ENCODE measurements around the gene ATP10B.

The ATP10B gene

DNA sequence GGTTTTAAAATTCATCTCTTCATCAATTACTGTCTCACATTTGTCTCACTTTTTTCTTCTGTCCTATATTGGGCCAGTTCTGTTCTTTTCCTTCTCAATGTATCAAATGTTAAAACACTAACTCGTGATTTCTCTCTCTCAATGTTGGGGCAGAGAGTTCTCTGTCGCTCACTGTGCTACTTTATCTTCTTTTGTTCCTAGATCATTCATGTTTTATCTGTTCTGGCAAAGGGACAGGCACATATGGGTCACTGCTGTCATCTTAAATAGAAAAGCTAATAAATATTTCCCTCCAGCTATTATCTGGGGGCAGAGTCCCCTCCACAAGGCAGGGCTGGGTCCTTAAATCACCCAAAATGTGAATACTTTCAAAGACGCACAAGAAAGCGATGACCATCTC lies 216.3 kb downstream of the ATP10B start:
- no peak overlapping the region for H3K4me3 ChIP-seq (ENCODE audit: control insufficient read depth in 1 of 7, extremely low read depth in 1 of 7, insufficient read depth in 4 of 7, low read depth in 2 of 7, low read length in 6 of 7)
- H3K4me1 ChIP-seq (ENCODE audit: control extremely low read depth in 1 of 4, control insufficient read depth in 4 of 4, insufficient read depth in 4 of 4, low read length in 3 of 4) = no peaks in the 10 kb centered on the region
- POLR2A ChIA-PET = no interaction called here
- H3K27me3 ChIP-seq (replicated peaks in 2 of 5; ENCODE audit: control insufficient read depth in 4 of 5, insufficient read depth in 5 of 5, low read length in 4 of 5) = peaks cover 0 to 1% (median 0%) of the 10 kb centered on the region in 5 experiments
- H3K27ac ChIP-seq (ENCODE audit: insufficient read depth in 1 of 2, low read depth in 1 of 2, low read length in 2 of 2, poor library complexity in 1 of 2, severe bottlenecking in 2 of 2) = no peak overlapping the region
- no peak for DNase-seq
- WGBS (ENCODE audit: insufficient coverage) = 96% methylated on average over 4 of the region's 4 CpGs
- no peaks in the 10 kb centered on the region for H3K9me3 ChIP-seq (ENCODE audit: control extremely low read depth in 1 of 5, control insufficient read depth in 4 of 5, insufficient read depth in 2 of 5, low read depth in 1 of 5, low read length in 4 of 5)
- H3K36me3 ChIP-seq (ENCODE audit: control insufficient read depth in 4 of 4, insufficient read depth in 4 of 4, low read length in 3 of 4) = no peaks in the 10 kb centered on the region
- CTCF ChIA-PET = no interaction called here

DNA sequence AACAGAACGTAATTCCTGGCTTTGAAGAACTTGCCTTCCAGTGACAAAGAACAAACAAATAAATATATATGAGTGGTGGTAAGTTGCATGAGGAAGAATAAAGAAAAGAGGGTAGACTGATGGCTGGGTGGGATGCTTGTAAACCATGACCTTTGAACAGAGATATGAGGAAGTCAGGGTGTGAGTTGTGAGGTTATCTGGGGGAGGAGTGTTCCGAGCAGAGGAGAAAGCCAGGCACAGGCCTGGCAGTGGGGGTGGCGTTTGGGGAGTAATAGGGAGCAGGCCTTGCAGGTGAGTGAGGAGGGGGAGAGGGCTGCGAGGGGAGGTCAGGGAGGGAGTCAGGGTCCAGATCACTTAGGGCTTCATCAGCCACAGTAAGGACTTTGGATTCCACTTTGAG lies 217.0 kb downstream of the ATP10B start:
- WGBS (ENCODE audit: insufficient coverage) = 85% methylated on average over 2 of the region's 4 CpGs
- Histone ChIP-seq H3K4me1 (ENCODE audit: control extremely low read depth in 1 of 4, control insufficient read depth in 4 of 4, insufficient read depth in 4 of 4, low read length in 3 of 4) (no peaks in the 10 kb centered on the region), H3K4me3 (ENCODE audit: control insufficient read depth in 1 of 7, extremely low read depth in 1 of 7, insufficient read depth in 4 of 7, low read depth in 2 of 7, low read length in 6 of 7) (no peak overlapping the region), H3K27me3 (replicated peaks in 2 of 5; ENCODE audit: control insufficient read depth in 4 of 5, insufficient read depth in 5 of 5, low read length in 4 of 5) (peaks cover 0 to 1% (median 0%) of the 10 kb centered on the region in 5 experiments), H3K9me3 (ENCODE audit: control extremely low read depth in 1 of 5, control insufficient read depth in 4 of 5, insufficient read depth in 2 of 5, low read depth in 1 of 5, low read length in 4 of 5) (no peaks in the 10 kb centered on the region), H3K27ac (ENCODE audit: insufficient read depth in 1 of 2, low read depth in 1 of 2, low read length in 2 of 2, poor library complexity in 1 of 2, severe bottlenecking in 2 of 2) (no peak overlapping the region), H3K36me3 (ENCODE audit: control insufficient read depth in 4 of 4, insufficient read depth in 4 of 4, low read length in 3 of 4) (no peaks in the 10 kb centered on the region)
- POLR2A ChIA-PET = no interaction called here
- DNase-seq = no peak
- CTCF ChIA-PET = interaction anchor here (1.2 kb wide), 1 partner anchor 9 kb away, joined by 3 read pairs; no protein-coding TSS in a partner anchor

DNA sequence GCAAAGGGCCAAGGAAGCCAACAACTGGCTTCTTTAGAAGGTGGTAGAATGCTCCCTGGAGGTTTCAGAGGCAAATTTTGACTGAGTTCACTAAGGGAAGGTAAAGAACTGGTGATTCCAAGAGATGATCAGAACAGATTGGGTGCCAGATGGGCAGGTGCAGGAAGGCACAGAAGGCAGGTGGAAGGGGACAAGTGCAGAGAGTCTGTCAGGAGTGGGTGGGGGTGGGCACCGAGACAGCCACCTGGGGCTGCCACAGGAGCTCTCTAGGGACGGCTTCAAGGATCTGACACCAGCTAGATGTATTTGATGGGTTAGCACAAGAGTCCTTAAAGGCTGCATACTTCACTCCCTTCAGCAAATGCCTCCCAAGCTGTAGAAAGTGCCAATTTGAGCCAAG lies 223.0 kb downstream of the ATP10B start:
- ChIA-PET CTCF (no interaction called here), POLR2A (no interaction called here)
- Histone ChIP-seq H3K9me3 (ENCODE audit: control extremely low read depth in 1 of 5, control insufficient read depth in 4 of 5, insufficient read depth in 2 of 5, low read depth in 1 of 5, low read length in 4 of 5) (no peaks in the 10 kb centered on the region), H3K4me1 (ENCODE audit: control extremely low read depth in 1 of 4, control insufficient read depth in 4 of 4, insufficient read depth in 4 of 4, low read length in 3 of 4) (no peaks in the 10 kb centered on the region), H3K4me3 (ENCODE audit: control insufficient read depth in 1 of 7, extremely low read depth in 1 of 7, insufficient read depth in 4 of 7, low read depth in 2 of 7, low read length in 6 of 7) (no peak overlapping the region), H3K27ac (ENCODE audit: insufficient read depth in 1 of 2, low read depth in 1 of 2, low read length in 2 of 2, poor library complexity in 1 of 2, severe bottlenecking in 2 of 2) (no peak overlapping the region), H3K36me3 (ENCODE audit: control insufficient read depth in 4 of 4, insufficient read depth in 4 of 4, low read length in 3 of 4) (no peaks in the 10 kb centered on the region), H3K27me3 (replicated peaks in 2 of 5; ENCODE audit: control insufficient read depth in 4 of 5, insufficient read depth in 5 of 5, low read length in 4 of 5) (peaks cover 0 to 4% (median 0%) of the 10 kb centered on the region in 5 experiments)
- DNase-seq = no peak
- 83% methylated on average over 1 of the region's 2 CpGs for WGBS (ENCODE audit: insufficient coverage)

DNA sequence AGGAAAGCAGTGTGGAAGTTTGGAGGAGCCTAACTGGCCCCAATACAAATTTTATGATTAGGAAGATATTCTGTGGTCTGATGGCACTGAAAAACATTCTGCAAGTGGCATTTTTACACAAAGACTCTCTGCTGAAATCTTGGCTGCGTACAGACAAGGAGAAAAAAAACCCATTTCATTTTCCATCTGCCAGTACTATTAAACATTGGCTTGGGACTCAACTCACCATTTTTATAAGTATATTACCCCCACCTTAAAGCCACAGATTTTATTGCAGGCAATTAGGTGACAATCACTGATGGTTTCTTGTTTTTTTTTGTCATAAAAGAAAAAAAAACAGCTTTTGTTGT lies 223.4 kb downstream of the ATP10B start:
- ChIA-PET POLR2A (no interaction called here), CTCF (no interaction called here)

DNA sequence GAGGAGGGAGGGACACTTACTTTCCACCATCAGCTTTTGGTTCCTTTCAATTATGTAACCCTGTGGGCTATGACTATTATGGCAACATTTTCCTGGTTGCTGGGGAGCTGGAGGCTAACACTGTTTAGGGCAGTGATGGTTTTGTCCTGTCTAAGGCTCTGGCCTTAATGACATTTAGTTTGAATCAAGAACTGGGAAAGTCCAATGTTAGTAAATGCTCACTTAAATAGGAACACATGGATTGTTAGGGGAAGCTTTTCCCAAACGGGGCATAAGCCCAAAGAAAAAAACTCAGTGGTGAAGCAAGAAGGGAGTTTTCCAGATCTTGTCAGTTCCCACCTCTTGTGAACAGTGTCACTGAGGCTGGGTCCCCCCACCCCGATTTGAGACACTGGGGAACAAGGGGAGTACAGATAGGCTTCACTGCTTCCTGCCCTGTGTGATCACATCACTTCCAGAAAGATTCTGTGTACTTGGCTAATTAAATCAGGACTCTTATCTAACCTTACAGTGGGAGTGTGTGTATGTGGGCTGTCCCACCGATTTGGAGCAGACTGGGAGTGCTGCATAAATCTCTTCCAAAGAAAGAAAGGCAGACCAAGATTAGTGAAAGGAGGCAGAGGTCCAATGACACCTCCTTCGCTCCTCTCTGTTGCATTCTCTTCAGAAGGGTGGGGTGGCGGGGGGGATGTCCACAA lies 223.9 kb downstream of the ATP10B start:
- Histone ChIP-seq H3K4me1 (ENCODE audit: control extremely low read depth in 1 of 4, control insufficient read depth in 4 of 4, insufficient read depth in 4 of 4, low read length in 3 of 4) (no peaks in the 10 kb centered on the region), H3K27me3 (replicated peaks in 2 of 5; ENCODE audit: control insufficient read depth in 4 of 5, insufficient read depth in 5 of 5, low read length in 4 of 5) (peaks cover 0 to 3% (median 0%) of the 10 kb centered on the region in 5 experiments), H3K36me3 (ENCODE audit: control insufficient read depth in 4 of 4, insufficient read depth in 4 of 4, low read length in 3 of 4) (no peaks in the 10 kb centered on the region), H3K27ac (ENCODE audit: insufficient read depth in 1 of 2, low read depth in 1 of 2, low read length in 2 of 2, poor library complexity in 1 of 2, severe bottlenecking in 2 of 2) (no peak overlapping the region), H3K4me3 (ENCODE audit: control insufficient read depth in 1 of 7, extremely low read depth in 1 of 7, insufficient read depth in 4 of 7, low read depth in 2 of 7, low read length in 6 of 7) (no peak overlapping the region), H3K9me3 (ENCODE audit: control extremely low read depth in 1 of 5, control insufficient read depth in 4 of 5, insufficient read depth in 2 of 5, low read depth in 1 of 5, low read length in 4 of 5) (no peaks in the 10 kb centered on the region)
- WGBS (ENCODE audit: insufficient coverage) = 91% methylated on average over 5 of the region's 5 CpGs
- ChIA-PET POLR2A (no interaction called here), CTCF (no interaction called here)
- no peak for DNase-seq

More for the DNA sequence above, 223.4 kb downstream of the ATP10B start:
- Histone ChIP-seq H3K9me3 (ENCODE audit: control extremely low read depth in 1 of 5, control insufficient read depth in 4 of 5, insufficient read depth in 2 of 5, low read depth in 1 of 5, low read length in 4 of 5) (no peaks in the 10 kb centered on the region), H3K27me3 (replicated peaks in 2 of 5; ENCODE audit: control insufficient read depth in 4 of 5, insufficient read depth in 5 of 5, low read length in 4 of 5) (peaks cover 0 to 3% (median 0%) of the 10 kb centered on the region in 5 experiments), H3K4me3 (ENCODE audit: control insufficient read depth in 1 of 7, extremely low read depth in 1 of 7, insufficient read depth in 4 of 7, low read depth in 2 of 7, low read length in 6 of 7) (no peak overlapping the region), H3K27ac (ENCODE audit: insufficient read depth in 1 of 2, low read depth in 1 of 2, low read length in 2 of 2, poor library complexity in 1 of 2, severe bottlenecking in 2 of 2) (no peak overlapping the region), H3K4me1 (ENCODE audit: control extremely low read depth in 1 of 4, control insufficient read depth in 4 of 4, insufficient read depth in 4 of 4, low read length in 3 of 4) (no peaks in the 10 kb centered on the region), H3K36me3 (ENCODE audit: control insufficient read depth in 4 of 4, insufficient read depth in 4 of 4, low read length in 3 of 4) (no peaks in the 10 kb centered on the region)
- 100% methylated on average over 1 of the region's 1 CpG for WGBS (ENCODE audit: insufficient coverage)
- no peak for DNase-seq

DNA sequence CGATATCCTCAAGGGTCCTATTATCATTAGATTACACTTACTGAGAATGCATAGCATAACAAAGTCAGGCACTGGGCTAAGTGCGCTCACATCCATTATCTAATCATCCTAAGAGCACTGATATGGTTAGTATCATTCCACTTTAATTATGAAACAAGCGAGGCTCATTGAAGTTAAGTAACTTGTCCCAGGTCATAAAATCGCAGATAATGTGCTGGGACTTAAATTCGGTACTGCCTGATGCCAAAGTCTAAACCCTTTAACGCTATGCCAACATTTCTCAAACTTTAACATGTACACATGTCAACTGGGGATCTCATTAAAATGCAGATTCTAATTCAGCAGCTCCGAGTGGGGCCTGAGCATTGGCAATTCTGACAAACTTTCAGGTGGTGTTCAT lies 225.7 kb downstream of the ATP10B start:
- CTCF ChIA-PET = interaction anchor here (1.5 kb wide), 1 partner anchor 11 kb away, joined by 3 read pairs; no protein-coding TSS in a partner anchor
- H3K9me3 ChIP-seq (ENCODE audit: control extremely low read depth in 1 of 5, control insufficient read depth in 4 of 5, insufficient read depth in 2 of 5, low read depth in 1 of 5, low read length in 4 of 5) = no peaks in the 10 kb centered on the region
- no peak overlapping the region for H3K4me3 ChIP-seq (ENCODE audit: control insufficient read depth in 1 of 7, extremely low read depth in 1 of 7, insufficient read depth in 4 of 7, low read depth in 2 of 7, low read length in 6 of 7)
- no peaks in the 10 kb centered on the region for H3K4me1 ChIP-seq (ENCODE audit: control extremely low read depth in 1 of 4, control insufficient read depth in 4 of 4, insufficient read depth in 4 of 4, low read length in 3 of 4)
- 93% methylated on average over 6 of the region's 7 CpGs for WGBS (ENCODE audit: insufficient coverage)
- DNase-seq = no peak
- POLR2A ChIA-PET = no interaction called here
- H3K27ac ChIP-seq (ENCODE audit: insufficient read depth in 1 of 2, low read depth in 1 of 2, low read length in 2 of 2, poor library complexity in 1 of 2, severe bottlenecking in 2 of 2) = no peak overlapping the region
- H3K27me3 ChIP-seq (replicated peaks in 2 of 5; ENCODE audit: control insufficient read depth in 4 of 5, insufficient read depth in 5 of 5, low read length in 4 of 5) = peaks cover 0 to 3% (median 0%) of the 10 kb centered on the region in 5 experiments
- no peaks in the 10 kb centered on the region for H3K36me3 ChIP-seq (ENCODE audit: control insufficient read depth in 4 of 4, insufficient read depth in 4 of 4, low read length in 3 of 4)

DNA sequence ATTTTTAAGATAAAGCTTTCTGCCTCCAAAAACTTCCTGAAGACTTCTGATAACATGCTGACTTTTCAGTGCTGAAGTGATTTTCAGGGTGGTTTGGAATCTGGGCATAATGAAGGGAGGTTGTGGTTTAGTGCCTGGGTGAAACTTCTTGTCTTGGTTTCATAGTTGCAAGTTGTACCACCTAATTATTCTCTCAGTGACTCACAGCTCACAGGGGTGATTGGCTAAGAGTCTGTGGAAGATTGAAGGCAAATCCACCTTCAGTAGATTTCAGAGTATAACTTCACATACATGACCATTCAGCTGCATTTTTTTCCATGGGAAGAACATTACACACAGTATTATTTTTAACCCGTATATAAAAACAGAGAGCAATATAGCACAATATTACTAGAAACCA lies 230.5 kb downstream of the ATP10B start:
- no peak for DNase-seq
- POLR2A ChIA-PET = no interaction called here
- CTCF ChIA-PET = interaction anchor here (0.8 kb wide), 1 partner anchor 183 kb away, joined by 3 read pairs; no protein-coding TSS in a partner anchor
- Histone ChIP-seq H3K9me3 (ENCODE audit: control extremely low read depth in 1 of 5, control insufficient read depth in 4 of 5, insufficient read depth in 2 of 5, low read depth in 1 of 5, low read length in 4 of 5) (no peaks in the 10 kb centered on the region), H3K4me3 (ENCODE audit: control insufficient read depth in 1 of 7, extremely low read depth in 1 of 7, insufficient read depth in 4 of 7, low read depth in 2 of 7, low read length in 6 of 7) (no peak overlapping the region), H3K27ac (ENCODE audit: insufficient read depth in 1 of 2, low read depth in 1 of 2, low read length in 2 of 2, poor library complexity in 1 of 2, severe bottlenecking in 2 of 2) (no peak overlapping the region), H3K4me1 (ENCODE audit: control extremely low read depth in 1 of 4, control insufficient read depth in 4 of 4, insufficient read depth in 4 of 4, low read length in 3 of 4) (no peaks in the 10 kb centered on the region), H3K36me3 (ENCODE audit: control insufficient read depth in 4 of 4, insufficient read depth in 4 of 4, low read length in 3 of 4) (no peaks in the 10 kb centered on the region), H3K27me3 (replicated peaks in 2 of 5; ENCODE audit: control insufficient read depth in 4 of 5, insufficient read depth in 5 of 5, low read length in 4 of 5) (no peaks in the 10 kb centered on the region)
- WGBS (ENCODE audit: insufficient coverage) = no CpG with 5 or more reads among the region's 1 CpG
